HepG2 (cell line): ENCODE measurements around the gene CHCHD6. TPM values are rescaled to one million over a fixed set of nuclear protein-coding genes. Genes with fewer than 3 reads are reported as not detected.

Experiments
- ATAC-seq: fragments of 200-7000 bp; cut with Tn5 transposase; 3 replicates; pipeline ENCODE4 v1.9.1; 2020; ENCODE audit warnings: mild to moderate bottlenecking, moderate library complexity
- BruUV-seq: library from RNA; stranded (reverse); fragments of 400-500 nt; replicated peaks from 2 replicates; lab custom pipeline; 2021; lab: Mats Ljungman, UMichigan
- CTCF ChIA-PET: fragments of 300-600 bp; formaldehyde crosslinking; extraction: SDS; loops from one replicate; lab custom pipeline; 2021; ENCODE audit warnings: low total read pairs, inconsistent platforms, low intra/inter-chr PET ratio; lab: Yijun Ruan, JAX
- POLR2A ChIA-PET: fragments of 350-600 bp; sonication (Branson Sonifier 250); formaldehyde crosslinking; loops from one replicate; lab custom pipeline; 2020; ENCODE audit warnings: antibody characterized with exemption, inconsistent platforms; lab: Yijun Ruan, JAX
- DNase-seq: peaks from one replicate; pipeline ENCODE4 v3.0.0-alpha.2; 2015; ENCODE audit warnings: low spot score
- FAIRE-seq: peaks from 3 replicates; lab custom pipeline; 2011; peaks lifted over from hg19 to GRCh38; lab: Jason Lieb, UNC
- H2AFZ ChIP-seq: one replicate; pipeline ENCODE4 v1.6.1; 2011; ENCODE audit warnings: low read length, inconsistent platforms
- H3K27ac ChIP-seq: fragments of 300-600 bp; 3 replicates; pipeline ENCODE4 v1.8.0; 2011; ENCODE audit warnings: mixed run types, mild to moderate bottlenecking, mixed read lengths, low read length, inconsistent platforms; ENCODE audit not compliant: insufficient read depth; ENCODE audit errors: extremely low read length
- H3K27me3 ChIP-seq, 2 experiments: fragments of 200-600 bp in 1 of 2; 2 replicates in 1 of 2; 3 replicates in 1 of 2; pipeline versions ENCODE4 v1.6.0 to v1.8.0; 2011; ENCODE audit warnings: low read length in 2 of 2, mild to moderate bottlenecking in 2 of 2, moderate library complexity in 2 of 2, inconsistent platforms in 1 of 2; ENCODE audit not compliant: insufficient read depth in 2 of 2, control insufficient read depth in 1 of 2
- H3K36me3 ChIP-seq, 2 experiments: fragments of 200-600 bp in 1 of 2; replicated peaks in 1 of 2; 2 replicates in 1 of 2; 3 replicates in 1 of 2; pipeline versions ENCODE4 v1.5.1 to v1.8.0; 2011; ENCODE audit warnings: low read length in 2 of 2, inconsistent platforms in 1 of 2; ENCODE audit not compliant: insufficient read depth in 2 of 2, control insufficient read depth in 1 of 2
- H3K4me1 ChIP-seq: 2 replicates; pipeline ENCODE4 v1.5.1; 2012; ENCODE audit warnings: low read length, inconsistent platforms; ENCODE audit not compliant: insufficient read depth
- H3K4me2 ChIP-seq: 2 replicates; pipeline ENCODE4 v1.6.0; 2011; ENCODE audit warnings: low read depth, low read length, inconsistent platforms
- H3K4me3 ChIP-seq, 3 experiments: fragments of 200-600 bp in 1 of 3; sonication (generic), shearing (Covaris generic) in 1 of 3; replicated peaks in 1 of 3; 2 replicates each; pipeline ENCODE4 v1.5.1; 2011 to 2016; ENCODE audit warnings: low read length in 3 of 3, inconsistent platforms in 2 of 3, low read depth in 2 of 3, mild to moderate bottlenecking in 2 of 3, control low read depth in 1 of 3, mixed read lengths in 1 of 3; ENCODE audit not compliant: insufficient read depth in 1 of 3
- H3K79me2 ChIP-seq: one replicate; pipeline ENCODE4 v1.6.1; 2011; ENCODE audit warnings: low read length, inconsistent platforms; ENCODE audit not compliant: insufficient read depth
- H3K9ac ChIP-seq: 2 replicates; pipeline ENCODE4 v1.6.0; 2011; ENCODE audit warnings: mild to moderate bottlenecking, low read depth, low read length, inconsistent platforms; ENCODE audit not compliant: insufficient read depth
- H3K9me3 ChIP-seq: 2 replicates; pipeline ENCODE4 v1.5.1; 2012; ENCODE audit warnings: mild to moderate bottlenecking, low read length
- H4K20me1 ChIP-seq: 2 replicates; pipeline ENCODE4 v1.6.0; 2011; ENCODE audit warnings: inconsistent platforms, mild to moderate bottlenecking, low read length, moderate library complexity; ENCODE audit not compliant: insufficient read depth
- CBX2 ChIP-seq, 2 experiments: fragments of 200-600 bp in 1 of 2; sonication (generic); formaldehyde crosslinking in 1 of 2; IDR thresholded peaks; 2 replicates each; pipeline versions ENCODE4 v1.7.0 to v1.8.1; 2018 to 2022; ENCODE audit warnings: low read depth in 2 of 2, low read length in 1 of 2, mild to moderate bottlenecking in 1 of 2, missing genetic modification reagents in 1 of 2
- EED ChIP-seq: sonication (generic); formaldehyde crosslinking; IDR thresholded peaks from 2 replicates; pipeline ENCODE4 v1.5.0; 2020; ENCODE audit warnings: mild to moderate bottlenecking, missing genetic modification reagents
- JUN ChIP-seq: sonication (generic); formaldehyde crosslinking; IDR thresholded peaks from 2 replicates; pipeline ENCODE4 v1.4.0; 2020; ENCODE audit warnings: mild to moderate bottlenecking, missing genetic modification reagents
- KDM2A ChIP-seq: sonication (generic); formaldehyde crosslinking; IDR thresholded peaks from 2 replicates; pipeline ENCODE4 v1.4.0; 2020; ENCODE audit warnings: low read depth, missing genetic modification reagents, borderline replicate concordance
- MAFG ChIP-seq: sonication (generic); formaldehyde crosslinking; IDR thresholded peaks from 2 replicates; pipeline ENCODE4 v1.5.1; 2020; ENCODE audit warnings: mild to moderate bottlenecking, missing genetic modification reagents
- RXRB ChIP-seq: IDR thresholded peaks from 2 replicates; pipeline ENCODE4 v1.6.1; 2016; ENCODE audit warnings: borderline replicate concordance, missing genetic modification reagents, missing compliant biosample characterization
- ZNF18 ChIP-seq: sonication (generic); formaldehyde crosslinking; IDR thresholded peaks from 2 replicates; pipeline ENCODE4 v1.8.0; 2022; ENCODE audit warnings: mild to moderate bottlenecking, missing genetic modification reagents; ENCODE audit not compliant: insufficient replicate concordance
- ZNF629 ChIP-seq: sonication (generic); formaldehyde crosslinking; conservative IDR thresholded peaks from 2 replicates; pipeline ENCODE4 v1.5.0; 2020; ENCODE audit warnings: missing genetic modification reagents
- WGBS: methylation state at CpG from one replicate; pipeline ENCODE4 v1.1.6; 2017; ENCODE audit warnings: low lambda C conversion rate; 5-methylcytosine and 5-hydroxymethylcytosine counted together
- in situ Hi-C: cut with HindIII; loops from 2 replicates; pipeline ENCODE4 v1.10.0; 2017; ENCODE audit warnings: low pct_unique_long_range_greater_than_20kb; ENCODE audit not compliant: extremely low pct_ligation_motif_present
- intact Hi-C: fragments of 100-400 bp; cut with micrococcal nuclease; formaldehyde crosslinking; loops from one replicate; pipeline ENCODE4 v1.10.0; 2022; ENCODE audit not compliant: unreplicated experiment
- polyA plus RNA-seq, 8 experiments: library from polyadenylated mRNA; depleted of rRNA in 3 of 8; stranded (reverse) in 7 of 8; unstranded in 1 of 8; fragments of >200 nt; fragmentation: Illumina TruSeq in 4 of 8; extraction: Trizol in 4 of 8; gene quantifications; 2 replicates each; pipeline versions ENCODE4 v1.2.1 to v1.2.3, GENCODE V29; 2011 to 2016; ENCODE audit warnings: low read depth in 4 of 8, missing spikeins in 1 of 8, mixed read lengths in 1 of 8; ENCODE audit not compliant: insufficient read depth in 1 of 8
- total RNA-seq, 5 experiments: library from RNA; depleted of rRNA; stranded (reverse); fragments of >200 nt; fragmentation: Illumina TruSeq; extraction: Trizol; gene quantifications; 2 replicates each; pipeline ENCODE4 v1.2.3, GENCODE V29; 2016; ENCODE audit warnings: low read depth in 1 of 5

CHCHD6 gene
- total and polyA plus RNA-seq, 2 of the 13 experiments (the other 11 are each of a cell fraction or from before 2014, with no cell fraction given), result 20.3 to 20.8 TPM

- TF ChIP-seq EED (CRISPR knock-in tag), result no peak
- no peak for TF ChIP-seq CBX2 (IDR thresholded peaks at IDR 0.05; ENCODE audit: low read depth, low read length)
- no peak for TF ChIP-seq CBX2 (CRISPR knock-in tag; IDR thresholded peaks at IDR 0.05; ENCODE audit: low read depth)
- no peak for TF ChIP-seq ZNF629 (CRISPR knock-in tag)
- no peak for TF ChIP-seq KDM2A (CRISPR knock-in tag)
Measured at GRCh38 chr3:126992776-126993175, 288.7 kb downstream of the CHCHD6 start (continued).

GRCh38 chr3:126993436-126993835, 289.4 kb downstream of the CHCHD6 start:
- in situ Hi-C loops, result no loop called here
- ChIA-PET POLR2A (no interaction called here), CTCF (no interaction called here)
- H3K4me2 ChIP-seq, result no peak overlapping the region
- no peaks in the 10 kb centered on the region for H3K27me3 ChIP-seq
- TF ChIP-seq ZNF18 (CRISPR knock-in tag), result no peak
- no peak for TF ChIP-seq MAFG
- TF ChIP-seq RXRB, result no peak
- no peak for TF ChIP-seq JUN (CRISPR knock-in tag)
- no peak overlapping the region for H2AFZ ChIP-seq
- no peak overlapping the region for H3K4me3 ChIP-seq
- no peak for DNase-seq
- H4K20me1 ChIP-seq, result peaks cover 2% of the 10 kb centered on the region; the same call in 1 of the 2 replicates
- WGBS, result 98% methylated on average over 7 of the region's 9 CpGs
- no peak overlapping the region for H3K27ac ChIP-seq
- no TSS peak for BruUV-seq
- H3K79me2 ChIP-seq, result no peaks in the 10 kb centered on the region
- H3K9ac ChIP-seq, result no peak overlapping the region
- no peak for ATAC-seq
- peaks cover 21 to 24% of the 10 kb centered on the region in 2 experiments; a peak in 4 of 5 replicates for H3K36me3 ChIP-seq
- intact Hi-C loops, result no loop called here
- H3K9me3 ChIP-seq, result no peaks in the 10 kb centered on the region
- no peak for FAIRE-seq
- no peaks in the 10 kb centered on the region for H3K4me1 ChIP-seq
